Spleen (tissue), 7 donors: Measurements from ENCODE around the gene PPP1R37.

Source experiments
- CTCF ChIP-seq, 11 experiments: fragments of 200-600 bp in 7 of 11; fragments of 450-650 bp in 4 of 11; sonication (generic) in 4 of 11; IDR thresholded peaks in 8 of 11; conservative IDR thresholded peaks in 3 of 11; 1 replicate in 7 of 11; 2 replicates in 4 of 11; pipeline versions ENCODE4 v1.4.0 to v1.8.0; 2016 to 2021; ENCODE audit warnings: antibody characterized with exemption in 11 of 11, inconsistent platforms in 4 of 11, mild to moderate bottlenecking in 1 of 11
- POLR2A ChIP-seq, 3 donors: fragments of 450-650 bp; IDR thresholded peaks; one replicate each; pipeline ENCODE4 v1.5.1; 2017; ENCODE audit warnings: antibody characterized with exemption in 3 of 3, mild to moderate bottlenecking in 1 of 3
- POLR2AphosphoS5 ChIP-seq, 3 donors: sonication (generic); formaldehyde crosslinking; IDR thresholded peaks; one replicate each; pipeline ENCODE4 v1.5.1; 2017; ENCODE audit warnings: antibody characterized with exemption in 3 of 3
- donor health status: DM: no; HTN: no; CAD: no; lungs with moderate emphysema.
- donor health status: DM: no; HTN: no; CAD: no.
- donor health status: DM: no; HTN: no; CAD: no.

- no peak for TF ChIP-seq CTCF (IDR thresholded peaks at IDR 0.05 in 8 of 11, conservative IDR thresholded peaks at IDR 0.05 in 3 of 11)
- TF ChIP-seq POLR2A (IDR thresholded peaks at IDR 0.05), result no peak
- no peak for TF ChIP-seq POLR2AphosphoS5 (IDR thresholded peaks at IDR 0.05)
Observed at GRCh38 chr19:45097776-45098520, 5.0 kb downstream of the PPP1R37 start.
